ENCODE measurements around the gene ARMC3. TPM values are rescaled to one million over a fixed set of nuclear protein-coding genes. Genes with fewer than 3 reads are reported as not detected.
A peak's percentile ranks its signal among the peaks of the same experiment; 100 is the strongest.
"Not testable (repeated sequence)": the region's sequence is repeated elsewhere in the genome, so short reads cannot be mapped to it uniquely, and the experiment has no call there.

ARMC3 gene, protein sequence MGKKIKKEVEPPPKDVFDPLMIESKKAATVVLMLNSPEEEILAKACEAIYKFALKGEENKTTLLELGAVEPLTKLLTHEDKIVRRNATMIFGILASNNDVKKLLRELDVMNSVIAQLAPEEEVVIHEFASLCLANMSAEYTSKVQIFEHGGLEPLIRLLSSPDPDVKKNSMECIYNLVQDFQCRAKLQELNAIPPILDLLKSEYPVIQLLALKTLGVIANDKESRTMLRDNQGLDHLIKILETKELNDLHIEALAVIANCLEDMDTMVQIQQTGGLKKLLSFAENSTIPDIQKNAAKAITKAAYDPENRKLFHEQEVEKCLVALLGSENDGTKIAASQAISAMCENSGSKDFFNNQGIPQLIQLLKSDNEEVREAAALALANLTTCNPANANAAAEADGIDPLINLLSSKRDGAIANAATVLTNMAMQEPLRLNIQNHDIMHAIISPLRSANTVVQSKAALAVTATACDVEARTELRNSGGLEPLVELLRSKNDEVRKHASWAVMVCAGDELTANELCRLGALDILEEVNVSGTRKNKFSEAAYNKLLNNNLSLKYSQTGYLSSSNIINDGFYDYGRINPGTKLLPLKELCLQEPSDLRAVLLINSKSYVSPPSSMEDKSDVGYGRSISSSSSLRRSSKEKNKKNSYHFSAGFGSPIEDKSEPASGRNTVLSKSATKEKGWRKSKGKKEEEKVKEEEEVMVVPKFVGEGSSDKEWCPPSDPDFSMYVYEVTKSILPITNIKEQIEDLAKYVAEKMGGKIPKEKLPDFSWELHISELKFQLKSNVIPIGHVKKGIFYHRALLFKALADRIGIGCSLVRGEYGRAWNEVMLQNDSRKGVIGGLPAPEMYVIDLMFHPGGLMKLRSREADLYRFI
- total RNA-seq = not detected

DNA sequence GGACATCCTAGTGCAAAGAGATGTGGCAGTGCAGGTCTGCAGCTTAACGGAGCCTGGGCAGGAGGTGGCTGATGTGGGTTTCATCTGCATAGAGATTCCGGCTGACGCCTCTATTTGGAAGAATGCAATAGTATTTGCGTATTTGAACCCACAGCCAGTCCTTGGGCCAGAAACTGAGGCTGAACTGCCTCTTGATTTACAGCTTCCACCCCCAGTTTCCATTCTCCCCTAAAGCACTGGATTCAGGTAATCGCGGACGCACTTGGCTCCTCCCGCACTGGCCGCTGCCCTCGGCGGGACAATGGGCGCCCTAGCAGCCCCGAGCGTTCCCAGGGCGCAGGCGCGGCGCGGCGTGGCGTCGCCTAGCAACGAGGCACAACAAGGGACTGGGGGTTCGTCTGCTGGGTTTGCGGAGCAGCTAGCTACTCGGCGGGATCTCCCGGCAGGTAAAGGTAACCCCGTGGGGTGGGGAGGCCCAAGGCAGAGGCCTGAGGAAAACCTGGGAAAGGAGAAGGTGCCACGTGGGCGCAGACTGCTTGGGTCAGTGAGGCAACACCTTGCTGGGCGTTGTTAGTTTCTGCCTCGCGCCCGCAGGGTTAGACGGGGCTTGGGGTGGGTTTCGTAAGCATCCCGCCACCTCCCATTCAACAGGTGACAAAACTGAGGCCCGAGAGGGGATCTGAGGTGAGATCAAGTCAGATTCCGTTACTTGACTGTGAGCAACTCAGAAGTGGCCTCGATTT is at the start of gene ARMC3:
ARMC3 (plus strand) TSS at position 393 of the 743 bp plus-strand sequence. CDS start 3,944 bp downstream, outside the sequence.
- Mint-ChIP-seq H3K36me3 (ENCODE audit: low read depth) (no peaks in the 10 kb centered on the region), H3K4me1 (no peaks in the 10 kb centered on the region), H3K4me3 (no peak within 1 kb of the TSS), H3K27me3 (peaks cover 7% of the 10 kb centered on the region), H3K27ac (no peak within 1 kb of the TSS), H3K9me3 (no peaks in the 10 kb centered on the region)
- peak; percentile 91 for ATAC-seq (replicated peaks)

DNA sequence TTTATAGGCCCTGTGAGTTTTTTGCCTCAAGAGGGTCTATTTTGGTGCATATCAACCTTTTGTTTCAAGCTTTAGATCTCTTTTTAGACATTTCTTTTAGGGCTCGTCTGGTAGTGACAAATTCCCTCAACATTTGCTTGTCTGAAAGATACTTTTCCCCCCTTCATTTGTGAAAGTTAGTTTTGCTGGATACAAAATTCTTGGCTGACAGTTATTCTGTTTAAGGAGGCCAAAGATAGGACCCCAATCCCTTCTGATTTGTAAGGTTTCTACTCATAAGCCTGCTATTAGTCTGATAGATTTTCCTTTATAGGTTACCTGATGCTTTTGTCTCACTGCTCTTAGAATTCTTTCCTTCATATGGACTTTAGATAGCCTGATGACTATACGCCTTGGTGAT is 36.1 kb upstream of the ARMC3 start:
- Mint-ChIP-seq H3K4me3 (no peak overlapping the region), H3K9me3 (peaks cover 13% of the 10 kb centered on the region), H3K27me3 (peaks cover 6% of the 10 kb centered on the region), H3K4me1 (no peaks in the 10 kb centered on the region), H3K27ac (no peak overlapping the region), H3K36me3 (ENCODE audit: low read depth) (no peaks in the 10 kb centered on the region)
- ATAC-seq (replicated peaks) = no peak

GRCh38 chr10:22893781-22894180 is 34.1 kb upstream of the ARMC3 start:
- Mint-ChIP-seq H3K27ac (no peak overlapping the region), H3K4me1 (no peaks in the 10 kb centered on the region), H3K36me3 (ENCODE audit: low read depth) (no peaks in the 10 kb centered on the region), H3K4me3 (no peak overlapping the region), H3K9me3 (peaks cover 8% of the 10 kb centered on the region), H3K27me3 (no peaks in the 10 kb centered on the region)
- ATAC-seq (replicated peaks) = no peak

DNA sequence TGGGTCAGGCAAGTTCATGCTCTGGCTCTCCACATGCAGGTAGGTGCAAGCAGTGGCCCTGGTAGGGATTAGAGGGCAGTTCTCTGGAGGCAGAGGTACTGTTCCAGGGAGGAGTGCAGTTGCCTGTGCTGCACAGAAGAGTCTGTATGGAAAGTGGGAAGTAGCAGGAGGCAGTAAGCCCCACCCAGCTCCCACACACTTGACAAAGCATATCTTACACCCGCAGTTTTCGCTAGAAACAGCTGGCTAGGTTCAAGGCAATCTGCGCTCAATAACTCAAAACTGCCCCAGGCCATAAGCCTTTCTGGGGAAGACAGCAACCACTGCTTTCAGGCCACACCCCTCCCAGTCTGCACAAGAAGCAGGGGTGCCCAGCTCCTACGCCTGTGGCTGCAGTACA is 33.1 kb upstream of the ARMC3 start:
- Mint-ChIP-seq H3K27me3 (no peaks in the 10 kb centered on the region), H3K9me3 (peaks cover 8% of the 10 kb centered on the region), H3K27ac (no peak overlapping the region), H3K4me1 (no peaks in the 10 kb centered on the region), H3K4me3 (no peak overlapping the region), H3K36me3 (ENCODE audit: low read depth) (no peaks in the 10 kb centered on the region)
- no peak for ATAC-seq (replicated peaks)

DNA sequence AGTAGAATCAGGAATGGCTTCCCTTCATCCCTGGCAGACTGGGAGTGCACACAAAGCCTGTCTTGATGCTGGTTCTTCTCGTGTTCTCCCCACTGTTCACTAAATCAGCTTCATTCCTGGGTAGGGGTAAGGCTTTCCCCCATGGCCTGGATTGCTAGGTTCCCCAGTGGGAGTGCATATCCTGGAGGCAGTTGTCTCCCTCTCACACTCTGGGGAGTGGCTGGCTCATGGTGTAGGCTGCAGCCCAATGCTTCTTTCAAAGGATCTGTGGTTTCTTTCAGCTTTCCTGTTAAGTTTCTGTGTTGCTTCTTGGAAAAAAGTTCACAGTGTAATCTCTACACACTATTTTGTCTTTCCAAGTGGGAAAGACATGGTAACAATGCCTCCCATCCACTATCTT is 32.6 kb upstream of the ARMC3 start:
- no peak overlapping the region for H3K27ac Mint-ChIP-seq
- H3K36me3 Mint-ChIP-seq (ENCODE audit: low read depth) = no peaks in the 10 kb centered on the region
- peaks cover 8% of the 10 kb centered on the region for H3K9me3 Mint-ChIP-seq
- no peaks in the 10 kb centered on the region for H3K4me1 Mint-ChIP-seq
- H3K27me3 Mint-ChIP-seq = no peaks in the 10 kb centered on the region
- no peak overlapping the region for H3K4me3 Mint-ChIP-seq
- no peak for ATAC-seq (replicated peaks)

GRCh38 chr10:22897371-22897770 is 30.5 kb upstream of the ARMC3 start:
- no peaks in the 10 kb centered on the region for H3K4me1 Mint-ChIP-seq
- H3K27me3 Mint-ChIP-seq = no peaks in the 10 kb centered on the region
- no peak for ATAC-seq (replicated peaks)
- H3K9me3 Mint-ChIP-seq = peaks cover 4% of the 10 kb centered on the region
- no peaks in the 10 kb centered on the region for H3K36me3 Mint-ChIP-seq (ENCODE audit: low read depth)
- H3K27ac Mint-ChIP-seq = no peak overlapping the region
- no peak overlapping the region for H3K4me3 Mint-ChIP-seq

DNA sequence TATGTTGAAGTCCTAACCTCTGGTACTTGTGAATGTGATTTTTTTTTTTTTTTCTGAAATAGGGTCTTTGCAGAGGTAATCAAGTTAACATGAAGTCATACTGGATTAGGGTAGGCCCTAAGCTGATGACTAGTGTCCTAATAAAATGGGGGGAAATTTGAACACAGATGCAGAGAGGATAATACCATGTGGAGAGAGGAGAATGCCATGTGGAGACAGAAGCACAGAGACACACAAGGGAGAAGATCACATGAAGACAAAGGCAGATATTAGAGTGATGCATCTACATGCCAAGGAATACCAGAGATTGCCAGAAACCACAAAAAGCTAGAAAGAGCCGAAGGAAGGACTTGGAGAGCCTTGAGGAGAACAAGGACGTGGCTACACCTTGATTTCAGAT is 28.5 kb upstream of the ARMC3 start:
- Mint-ChIP-seq H3K27me3 (no peaks in the 10 kb centered on the region), H3K9me3 (no peaks in the 10 kb centered on the region), H3K4me1 (no peaks in the 10 kb centered on the region), H3K4me3 (no peak overlapping the region), H3K27ac (no peak overlapping the region), H3K36me3 (ENCODE audit: low read depth) (no peaks in the 10 kb centered on the region)
- no peak for ATAC-seq (replicated peaks)

- no peaks in the 10 kb centered on the region for H3K36me3 Mint-ChIP-seq (ENCODE audit: low read depth)
These were observed 28.1 kb upstream of the ARMC3 start for GRCh38 chr10:22899775-22900174.

DNA sequence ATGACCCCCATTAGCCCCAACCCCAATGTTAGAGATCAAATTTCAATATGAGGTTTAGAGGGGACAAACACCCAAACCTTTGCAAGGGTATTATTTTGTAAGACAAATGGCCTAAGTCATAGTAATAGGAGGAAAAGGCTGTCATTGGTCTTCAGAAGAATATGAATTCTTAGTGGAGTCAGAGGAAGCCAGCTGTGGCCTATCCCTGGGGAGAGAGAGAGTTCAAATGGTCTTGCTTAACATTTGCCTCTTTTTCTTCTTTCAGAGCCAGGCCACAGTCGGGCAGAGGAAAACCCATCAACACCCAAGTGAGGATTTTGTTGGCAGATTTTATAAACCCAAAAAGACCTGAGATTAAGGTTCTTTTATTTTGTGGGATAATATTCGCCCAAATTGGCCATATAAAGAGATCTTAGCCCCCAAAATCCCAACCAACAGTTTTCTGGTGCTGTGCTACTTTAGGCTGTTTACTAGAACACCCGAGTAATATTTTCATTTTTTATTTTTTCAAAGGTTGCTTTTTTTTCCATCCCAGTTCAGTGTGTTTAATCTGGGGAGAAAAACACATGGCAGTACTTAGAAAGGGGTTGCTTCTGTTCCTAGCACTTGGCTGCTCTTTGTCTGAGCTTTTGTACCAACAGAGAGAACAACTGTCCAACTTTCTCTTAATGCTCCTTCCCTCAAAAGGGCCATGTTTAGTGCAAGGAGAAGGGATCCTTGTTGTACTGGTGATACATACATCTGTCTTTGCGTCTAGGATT is 26.8 kb upstream of the ARMC3 start:
- H3K27ac Mint-ChIP-seq = no peak overlapping the region
- H3K36me3 Mint-ChIP-seq (ENCODE audit: low read depth) = no peaks in the 10 kb centered on the region
- no peaks in the 10 kb centered on the region for H3K4me1 Mint-ChIP-seq
- ATAC-seq (replicated peaks) = no peak
- no peak overlapping the region for H3K4me3 Mint-ChIP-seq
- H3K9me3 Mint-ChIP-seq = peaks cover 5% of the 10 kb centered on the region
- peaks cover 3% of the 10 kb centered on the region for H3K27me3 Mint-ChIP-seq

More at GRCh38 chr10:22899775-22900174, 28.1 kb upstream of the ARMC3 start:
- ATAC-seq (replicated peaks) = no peak
- Mint-ChIP-seq H3K9me3 (no peaks in the 10 kb centered on the region), H3K27me3 (no peaks in the 10 kb centered on the region), H3K4me3 (no peak overlapping the region), H3K4me1 (no peaks in the 10 kb centered on the region), H3K27ac (no peak overlapping the region)

DNA sequence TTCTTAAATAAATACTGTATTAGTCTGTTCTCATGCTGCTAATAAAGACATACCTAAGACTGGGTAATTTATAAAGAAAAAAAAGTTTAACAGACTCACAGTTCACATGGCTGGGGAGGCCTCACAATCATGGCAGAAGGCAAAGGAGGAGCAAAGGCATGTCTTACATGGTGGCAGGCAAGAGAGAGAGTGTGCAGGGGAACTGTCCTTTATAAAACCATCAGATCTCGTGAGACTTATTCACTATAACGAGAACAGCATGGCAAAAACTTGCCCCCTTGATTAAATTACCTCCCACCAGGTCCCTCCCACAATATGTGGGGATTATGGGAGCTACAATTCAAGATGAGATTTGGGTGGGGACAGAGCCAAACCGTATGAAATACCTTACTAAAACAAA is 25.7 kb upstream of the ARMC3 start:
- not testable (repeated sequence) for H3K27me3 Mint-ChIP-seq; ATAC-seq (replicated peaks)

DNA sequence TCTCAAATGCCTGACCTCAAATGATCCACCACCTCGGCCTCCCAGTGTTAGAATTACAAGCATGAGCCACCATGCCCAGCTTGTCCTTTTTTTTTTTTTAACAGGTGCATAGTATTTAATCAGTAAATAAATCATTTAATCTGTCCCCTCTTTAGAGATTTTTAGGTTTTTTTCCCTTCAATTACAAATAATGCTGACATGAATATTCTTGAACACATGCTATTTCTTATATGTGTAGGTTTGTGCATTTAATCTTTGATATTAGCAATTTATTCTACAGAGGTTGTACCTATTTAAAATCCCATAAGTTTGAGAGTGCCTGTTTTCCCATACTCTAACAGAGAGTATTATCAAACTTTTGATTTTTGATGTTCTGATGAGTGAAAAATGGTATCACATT is 24.2 kb upstream of the ARMC3 start:
- Mint-ChIP-seq H3K27me3 (peaks cover 3% of the 10 kb centered on the region), H3K36me3 (ENCODE audit: low read depth) (no peaks in the 10 kb centered on the region), H3K4me1 (no peaks in the 10 kb centered on the region), H3K9me3 (peaks cover 5% of the 10 kb centered on the region), H3K27ac (no peak overlapping the region), H3K4me3 (no peak overlapping the region)
- no peak for ATAC-seq (replicated peaks)

More for the DNA sequence above, 25.7 kb upstream of the ARMC3 start:
- H3K4me3 Mint-ChIP-seq; H3K4me1 Mint-ChIP-seq; H3K9me3 Mint-ChIP-seq; H3K36me3 Mint-ChIP-seq (ENCODE audit: low read depth); H3K27ac Mint-ChIP-seq: not testable (repeated sequence)

DNA sequence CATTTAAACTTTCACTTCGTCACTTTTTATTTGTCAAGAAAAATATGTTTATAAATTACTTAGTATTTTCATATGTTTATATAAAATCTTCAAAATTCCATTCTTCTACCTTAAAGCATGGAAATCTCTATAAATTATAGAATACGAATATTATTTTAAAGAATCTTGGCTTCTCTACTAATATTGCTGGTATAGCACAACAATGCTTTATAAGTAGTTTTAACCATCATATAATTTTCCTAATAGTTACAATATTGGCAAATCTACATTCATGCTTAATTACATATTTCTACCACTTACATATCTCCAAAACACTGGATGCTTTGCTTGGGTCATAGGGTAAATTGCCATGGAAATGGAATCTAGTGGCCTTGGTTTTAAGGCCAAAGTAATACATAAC is 21.1 kb upstream of the ARMC3 start:
- peaks cover 3% of the 10 kb centered on the region for H3K27me3 Mint-ChIP-seq
- H3K36me3 Mint-ChIP-seq (ENCODE audit: low read depth) = no peaks in the 10 kb centered on the region
- H3K4me1 Mint-ChIP-seq = peaks cover 4% of the 10 kb centered on the region
- no peak overlapping the region for H3K27ac Mint-ChIP-seq
- H3K9me3 Mint-ChIP-seq = peaks cover 13% of the 10 kb centered on the region
- H3K4me3 Mint-ChIP-seq = no peak overlapping the region
- no peak for ATAC-seq (replicated peaks)

GRCh38 chr10:22908837-22909236 is 19.0 kb upstream of the ARMC3 start:
- Mint-ChIP-seq H3K9me3 (peaks cover 13% of the 10 kb centered on the region), H3K27ac (no peak overlapping the region), H3K4me3 (no peak overlapping the region), H3K4me1 (peaks cover 4% of the 10 kb centered on the region), H3K36me3 (ENCODE audit: low read depth) (no peaks in the 10 kb centered on the region), H3K27me3 (peaks cover 3% of the 10 kb centered on the region)
- no peak for ATAC-seq (replicated peaks)

DNA sequence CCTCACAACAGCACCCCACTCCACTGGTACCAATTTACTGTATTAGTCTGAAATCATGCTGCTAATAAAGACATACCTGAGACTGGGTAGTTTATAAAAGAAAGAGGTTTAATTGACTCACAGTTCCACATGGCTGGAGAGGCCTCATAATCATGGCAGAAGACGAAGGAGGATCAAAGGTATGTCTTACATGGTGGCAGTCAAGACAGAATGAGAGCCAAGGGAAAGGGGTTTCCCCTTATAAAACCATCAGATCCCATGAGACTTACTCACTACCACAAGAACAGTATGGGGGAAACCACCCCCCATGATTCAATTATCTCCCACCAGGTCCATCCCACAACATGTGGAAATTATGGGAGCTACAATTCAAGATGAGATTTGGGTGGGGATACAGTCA is 18.2 kb upstream of the ARMC3 start:
- H3K9me3 Mint-ChIP-seq = peaks cover 13% of the 10 kb centered on the region
- H3K36me3 Mint-ChIP-seq (ENCODE audit: low read depth); H3K27ac Mint-ChIP-seq; H3K4me3 Mint-ChIP-seq; H3K4me1 Mint-ChIP-seq; H3K27me3 Mint-ChIP-seq: not testable (repeated sequence)
- peak; percentile 51 for ATAC-seq (replicated peaks)
